ENCODE measurements around the gene POLD1. TPM values are rescaled to one million over a fixed set of nuclear protein-coding genes. Genes with fewer than 3 reads are reported as not detected.

Gene POLD1
- total RNA-seq, 1 donor from 2014 or later: 36.7 TPM

- no peaks in the 10 kb centered on the region for H3K9me3 Mint-ChIP-seq
- H3F3A ChIP-seq (ENCODE audit: low read depth): no peaks in the 10 kb centered on the region
- no peak overlapping the region for H3K27ac ChIP-seq
- no peaks in the 10 kb centered on the region for H3K79me2 ChIP-seq (ENCODE audit: low read depth)
- no peak for DNase-seq (ENCODE audit: low spot score)
- no peak overlapping the region for H3K4me2 ChIP-seq
- H4K20me1 ChIP-seq (ENCODE audit: low read depth): peaks cover 3% of the 10 kb centered on the region
- no peak overlapping the region for H2AFZ ChIP-seq (replicated peaks)
- H3K4me1 ChIP-seq: peaks cover 7% of the 10 kb centered on the region
- peaks cover 30% of the 10 kb centered on the region for H3K27me3 ChIP-seq
- peaks cover 17% of the 10 kb centered on the region for H3K27me3 Mint-ChIP-seq (ENCODE audit: insufficient read depth, low read depth)
- TF ChIP-seq EZH2 (IDR thresholded peaks at IDR 0.05) (no peak), EZH2phosphoT487 (IDR thresholded peaks at IDR 0.05) (no peak)
- TF ChIP-seq, protein P1, sequence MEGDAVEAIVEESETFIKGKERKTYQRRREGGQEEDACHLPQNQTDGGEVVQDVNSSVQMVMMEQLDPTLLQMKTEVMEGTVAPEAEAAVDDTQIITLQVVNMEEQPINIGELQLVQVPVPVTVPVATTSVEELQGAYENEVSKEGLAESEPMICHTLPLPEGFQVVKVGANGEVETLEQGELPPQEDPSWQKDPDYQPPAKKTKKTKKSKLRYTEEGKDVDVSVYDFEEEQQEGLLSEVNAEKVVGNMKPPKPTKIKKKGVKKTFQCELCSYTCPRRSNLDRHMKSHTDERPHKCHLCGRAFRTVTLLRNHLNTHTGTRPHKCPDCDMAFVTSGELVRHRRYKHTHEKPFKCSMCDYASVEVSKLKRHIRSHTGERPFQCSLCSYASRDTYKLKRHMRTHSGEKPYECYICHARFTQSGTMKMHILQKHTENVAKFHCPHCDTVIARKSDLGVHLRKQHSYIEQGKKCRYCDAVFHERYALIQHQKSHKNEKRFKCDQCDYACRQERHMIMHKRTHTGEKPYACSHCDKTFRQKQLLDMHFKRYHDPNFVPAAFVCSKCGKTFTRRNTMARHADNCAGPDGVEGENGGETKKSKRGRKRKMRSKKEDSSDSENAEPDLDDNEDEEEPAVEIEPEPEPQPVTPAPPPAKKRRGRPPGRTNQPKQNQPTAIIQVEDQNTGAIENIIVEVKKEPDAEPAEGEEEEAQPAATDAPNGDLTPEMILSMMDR (IDR thresholded peaks at IDR 0.05): no peak
- H3K36me3 ChIP-seq: no peaks in the 10 kb centered on the region
- peaks cover 12% of the 10 kb centered on the region for H3K4me1 Mint-ChIP-seq
- no peak overlapping the region for H3K9ac ChIP-seq
- H3K4me3 Mint-ChIP-seq: no peak overlapping the region
- H3K27ac Mint-ChIP-seq: no peak overlapping the region
- no peaks in the 10 kb centered on the region for H3K36me3 Mint-ChIP-seq
- H3K4me3 ChIP-seq: no peak overlapping the region
- H3K9me3 ChIP-seq (ENCODE audit: low read depth): no peaks in the 10 kb centered on the region
Measured at GRCh38 chr19:50420808-50421207, 36.7 kb downstream of the POLD1 start.

DNA sequence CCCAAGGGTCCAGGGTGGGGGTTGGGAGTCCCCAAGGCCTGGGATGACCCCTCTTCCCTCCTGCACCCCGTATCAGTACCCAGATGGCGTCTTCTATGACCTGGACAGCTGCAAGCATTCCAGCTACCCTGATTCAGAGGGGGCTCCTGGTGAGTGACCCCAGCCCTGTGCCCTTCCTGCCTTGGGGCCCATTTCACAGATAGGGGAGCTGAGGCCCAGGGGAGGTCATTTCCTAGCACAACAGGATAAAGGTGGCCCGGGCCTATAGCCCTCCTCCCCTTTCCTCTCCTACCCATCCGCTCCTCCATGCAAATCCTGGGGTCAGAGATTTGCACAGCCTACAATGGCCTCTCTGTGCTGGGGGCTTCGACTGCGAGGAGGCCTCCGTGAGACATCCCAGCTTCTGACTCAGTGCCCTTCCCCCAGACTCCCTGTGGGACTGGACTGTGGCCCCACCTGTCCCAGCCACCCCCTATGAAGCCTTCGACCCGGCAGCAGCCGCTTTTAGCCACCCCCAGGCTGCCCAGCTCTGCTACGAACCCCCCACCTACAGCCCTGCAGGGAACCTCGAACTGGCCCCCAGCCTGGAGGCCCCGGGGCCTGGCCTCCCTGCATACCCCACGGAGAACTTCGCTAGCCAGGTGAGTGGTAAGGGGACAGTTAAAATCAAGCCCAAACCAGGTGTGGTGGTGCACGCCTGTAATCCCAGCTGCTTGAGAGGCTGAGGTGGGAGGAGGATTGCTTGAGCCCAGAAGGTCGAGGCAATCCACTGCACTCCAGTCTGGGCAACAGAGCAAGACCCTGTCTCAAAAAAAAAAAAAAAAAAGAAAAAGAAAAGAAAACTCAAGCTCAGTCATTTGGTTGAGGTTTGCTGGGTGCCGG is 38.5 kb downstream of the POLD1 start:
- H3K36me3 Mint-ChIP-seq: no peaks in the 10 kb centered on the region
- Histone ChIP-seq H3K27me3 (peaks cover 35% of the 10 kb centered on the region), H3K79me2 (ENCODE audit: low read depth) (no peaks in the 10 kb centered on the region), H3K36me3 (no peaks in the 10 kb centered on the region), H3K9ac (no peak overlapping the region), H3K4me3 (no peak overlapping the region), H4K20me1 (ENCODE audit: low read depth) (peaks cover 3% of the 10 kb centered on the region), H3K4me1 (peaks cover 7% of the 10 kb centered on the region), H3K9me3 (ENCODE audit: low read depth) (no peaks in the 10 kb centered on the region), H3F3A (ENCODE audit: low read depth) (no peaks in the 10 kb centered on the region), H3K4me2 (no peak overlapping the region), H3K27ac (no peak overlapping the region), H2AFZ (replicated peaks) (no peak overlapping the region)
- DNase-seq (ENCODE audit: low spot score): no peak
- H3K27ac Mint-ChIP-seq: no peak overlapping the region
- H3K4me1 Mint-ChIP-seq: peaks cover 12% of the 10 kb centered on the region
- no peaks in the 10 kb centered on the region for H3K9me3 Mint-ChIP-seq
- TF ChIP-seq EZH2phosphoT487 (IDR thresholded peaks at IDR 0.05): no peak
- no peak for TF ChIP-seq EZH2 (IDR thresholded peaks at IDR 0.05)
- TF ChIP-seq, protein P1 (IDR thresholded peaks at IDR 0.05): no peak
- H3K4me3 Mint-ChIP-seq: no peak overlapping the region
- peaks cover 17% of the 10 kb centered on the region for H3K27me3 Mint-ChIP-seq (ENCODE audit: insufficient read depth, low read depth)

DNA sequence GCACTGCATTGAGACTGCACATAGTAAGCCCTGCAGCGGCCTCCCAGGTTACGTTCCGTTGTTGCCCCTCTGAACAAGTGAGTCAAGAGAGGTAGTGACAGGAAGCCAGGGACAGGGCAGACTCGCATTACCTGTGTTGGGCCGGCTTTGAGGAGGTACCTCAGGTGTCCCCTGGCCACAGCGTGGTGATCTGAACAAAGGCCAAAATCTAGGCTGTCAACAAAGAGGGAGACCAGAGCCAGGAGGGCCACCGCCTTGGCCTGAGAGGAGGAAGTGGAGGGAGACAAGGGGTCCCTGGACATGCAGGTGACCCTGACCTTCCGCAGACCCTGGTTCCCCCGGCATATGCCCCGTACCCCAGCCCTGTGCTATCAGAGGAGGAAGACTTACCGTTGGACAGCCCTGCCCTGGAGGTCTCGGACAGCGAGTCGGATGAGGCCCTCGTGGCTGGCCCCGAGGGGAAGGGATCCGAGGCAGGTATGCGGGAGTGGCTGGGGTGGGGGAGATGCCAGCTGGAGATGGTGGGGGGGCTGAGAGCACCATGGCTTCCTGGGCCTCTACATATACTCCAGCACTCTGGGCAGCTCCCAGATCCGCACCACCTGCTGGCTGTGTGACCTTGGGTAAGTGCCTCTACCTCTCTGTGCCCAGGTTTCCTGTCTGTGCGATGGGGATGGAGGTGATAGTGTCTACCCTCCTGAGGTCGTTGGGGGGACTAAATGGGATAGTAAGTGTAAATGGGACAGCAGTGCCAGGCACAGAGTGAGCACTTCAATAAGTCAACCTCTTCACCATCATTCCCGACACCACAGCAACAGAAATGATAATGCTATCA is 39.3 kb downstream of the POLD1 start:
- TF ChIP-seq, protein P1 (IDR thresholded peaks at IDR 0.05): no peak
- TF ChIP-seq EZH2phosphoT487 (IDR thresholded peaks at IDR 0.05) (no peak), EZH2 (IDR thresholded peaks at IDR 0.05) (no peak)
- H3K4me3 ChIP-seq: no peak overlapping the region
- H3K36me3 ChIP-seq: no peaks in the 10 kb centered on the region
- no peak overlapping the region for H3K27ac Mint-ChIP-seq
- no peaks in the 10 kb centered on the region for H3F3A ChIP-seq (ENCODE audit: low read depth)
- H3K4me3 Mint-ChIP-seq: no peak overlapping the region
- no peaks in the 10 kb centered on the region for H3K9me3 ChIP-seq (ENCODE audit: low read depth)
- no peaks in the 10 kb centered on the region for H3K79me2 ChIP-seq (ENCODE audit: low read depth)
- H3K27me3 Mint-ChIP-seq (ENCODE audit: insufficient read depth, low read depth): peaks cover 17% of the 10 kb centered on the region
- no peak overlapping the region for H3K27ac ChIP-seq
- no peaks in the 10 kb centered on the region for H3K9me3 Mint-ChIP-seq
- H3K4me1 ChIP-seq: peaks cover 6% of the 10 kb centered on the region
- no peak for DNase-seq (ENCODE audit: low spot score)
- no peaks in the 10 kb centered on the region for H3K36me3 Mint-ChIP-seq
- no peak overlapping the region for H3K9ac ChIP-seq
- H4K20me1 ChIP-seq (ENCODE audit: low read depth): no peaks in the 10 kb centered on the region
- no peak overlapping the region for H3K4me2 ChIP-seq
- H3K4me1 Mint-ChIP-seq: peaks cover 10% of the 10 kb centered on the region
- H3K27me3 ChIP-seq: peaks cover 38% of the 10 kb centered on the region
- no peak overlapping the region for H2AFZ ChIP-seq (replicated peaks)

All from neural progenitor cell (in vitro differentiated cells).